Measurements from ENCODE around the gene MTERF2. TPM values are rescaled to one million over a fixed set of nuclear protein-coding genes. Genes with fewer than 3 reads are reported as not detected.

MTERF2 gene, protein sequence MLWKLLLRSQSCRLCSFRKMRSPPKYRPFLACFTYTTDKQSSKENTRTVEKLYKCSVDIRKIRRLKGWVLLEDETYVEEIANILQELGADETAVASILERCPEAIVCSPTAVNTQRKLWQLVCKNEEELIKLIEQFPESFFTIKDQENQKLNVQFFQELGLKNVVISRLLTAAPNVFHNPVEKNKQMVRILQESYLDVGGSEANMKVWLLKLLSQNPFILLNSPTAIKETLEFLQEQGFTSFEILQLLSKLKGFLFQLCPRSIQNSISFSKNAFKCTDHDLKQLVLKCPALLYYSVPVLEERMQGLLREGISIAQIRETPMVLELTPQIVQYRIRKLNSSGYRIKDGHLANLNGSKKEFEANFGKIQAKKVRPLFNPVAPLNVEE
- 4.4 and 29.1 TPM in 2 replicates for total RNA-seq

DNA sequence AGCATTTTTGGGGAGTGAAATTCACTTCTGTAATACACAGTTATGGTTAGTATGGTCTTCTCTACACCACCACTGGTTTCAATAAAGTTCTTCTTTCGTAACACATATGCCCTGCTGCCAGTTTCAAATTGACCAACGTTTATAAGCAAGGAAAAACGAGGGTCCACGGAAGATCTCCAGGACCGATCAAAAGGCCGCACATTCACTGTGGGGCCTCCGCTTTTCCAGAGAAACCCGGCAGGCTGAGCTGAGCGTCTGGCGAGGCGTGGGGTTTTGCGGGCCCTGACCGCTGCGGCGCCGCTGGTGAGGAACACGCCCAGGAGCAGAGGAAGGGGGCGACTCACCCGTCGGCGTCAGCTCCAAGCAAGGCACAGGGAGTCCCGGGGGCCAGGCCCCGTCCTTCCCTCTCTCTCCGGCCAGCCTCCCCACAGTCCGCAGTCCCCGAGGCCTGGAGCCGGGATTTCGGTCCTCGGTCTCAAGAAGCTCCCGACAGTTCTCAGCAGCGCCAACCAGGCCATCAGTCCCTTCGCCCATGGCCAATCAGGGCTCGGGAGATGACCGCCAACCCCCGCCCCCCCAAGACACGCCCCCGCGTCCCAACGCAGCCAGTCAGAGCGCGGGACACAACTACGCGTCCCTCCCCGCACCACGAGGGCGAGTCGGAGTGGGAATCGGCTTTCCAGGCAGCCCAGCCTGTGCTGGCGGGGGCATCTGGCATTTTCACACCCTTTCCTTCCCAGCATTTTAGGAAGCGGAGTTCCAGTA lies at the start of gene MTERF2:
TSS of gene MTERF2 (minus strand) at position 522 of the 765 bp plus-strand sequence. CDS start 8,432 bp downstream, outside the sequence.

DNA sequence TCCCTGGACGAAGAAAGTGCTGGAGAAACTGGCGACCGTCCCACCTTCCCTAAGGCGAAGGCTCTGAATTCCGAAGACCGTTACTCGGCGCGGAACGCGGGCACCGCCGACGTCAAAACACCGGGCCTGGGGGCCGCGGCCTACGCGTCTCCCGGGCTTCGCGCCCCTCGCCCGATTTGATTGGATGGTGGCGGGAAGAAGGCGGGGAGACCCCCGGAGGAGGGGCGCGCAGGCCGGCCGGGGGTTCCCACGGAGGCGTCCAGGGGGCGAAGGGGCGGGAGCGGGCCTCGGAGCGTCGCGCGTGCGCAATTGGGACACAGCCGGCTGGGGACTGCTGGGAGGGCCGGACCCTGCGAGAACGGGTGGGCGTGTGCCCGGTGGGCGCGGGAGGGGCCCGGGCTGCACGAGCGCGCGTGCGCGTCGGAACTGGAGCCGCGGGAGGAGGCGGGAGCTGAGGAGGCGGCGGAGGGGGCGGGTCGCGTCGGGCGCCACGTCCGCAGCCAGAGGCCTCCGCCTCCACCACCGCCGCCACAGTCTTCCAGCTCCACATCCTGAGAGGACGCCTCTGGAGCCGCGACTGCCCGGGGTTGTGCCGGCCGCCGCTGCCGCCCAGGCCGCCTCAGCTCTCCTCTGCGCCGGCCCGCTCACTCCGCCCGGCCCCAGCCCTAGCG lies 31.4 kb downstream of the MTERF2 start, which contains the start of gene TMEM263:
TSS of gene TMEM263 (plus strand) at position 531 of the 671 bp plus-strand sequence. CDS start 11,210 bp downstream, outside the sequence.

Other genes with a start within 250 kb of the MTERF2 start
- gene RIC8B, start 212.5 kb downstream of the MTERF2 start, total RNA-seq: 10.4 and 15.4 TPM in 2 replicates
- 97.2 and 129 TPM in 2 replicates for gene TMEM263, start 31.2 kb downstream of the MTERF2 start, total RNA-seq
- gene CRY1, start 106.4 kb upstream of the MTERF2 start, total RNA-seq: 8.9 and 10.7 TPM in 2 replicates

All from myometrial cell (primary cell).